Uterus (tissue), 4 donors: ENCODE results near the gene ZNF521. TPM values are rescaled to one million over a fixed set of nuclear protein-coding genes. Genes with fewer than 3 reads are reported as not detected.

Source experiments
- DNase-seq, 2 donors: peaks; one replicate each; pipeline ENCODE4 v3.0.0-alpha.2; 2019 to 2020
- H3K27ac ChIP-seq, 2 donors: fragments of 200-600 bp; sonication (generic); 1 replicate in 1 of 2; 2 replicates in 1 of 2; pipeline ENCODE4 v1.5.1; 2016 to 2018
- H3K27me3 ChIP-seq, 2 donors: fragments of 200-600 bp; sonication (generic); one replicate each; pipeline ENCODE4 v1.5.1; 2018 to 2019; ENCODE audit warnings: control low read depth in 1 of 2
- H3K36me3 ChIP-seq, 2 donors: fragments of 200-600 bp; sonication (generic); one replicate each; pipeline ENCODE4 v1.5.1; 2019; ENCODE audit warnings: control low read depth in 1 of 2
- H3K4me1 ChIP-seq, 2 donors: fragments of 200-600 bp; sonication (generic); one replicate each; pipeline ENCODE4 v1.5.1; 2018 to 2019; ENCODE audit warnings: control low read depth in 1 of 2
- H3K4me3 ChIP-seq, 2 donors: fragments of 200-600 bp; sonication (generic); 1 replicate in 1 of 2; 2 replicates in 1 of 2; pipeline ENCODE4 v1.5.1; 2018 to 2019; ENCODE audit warnings: mild to moderate bottlenecking in 1 of 2
- H3K9me3 ChIP-seq, 2 donors: fragments of 200-600 bp; sonication (generic); one replicate each; pipeline ENCODE4 v1.5.1; 2019; ENCODE audit warnings: control low read depth in 1 of 2
- CTCF ChIP-seq, 4 experiments: fragments of 200-600 bp in 2 of 4; fragments of 450-650 bp in 2 of 4; sonication (generic) in 2 of 4; IDR thresholded peaks; one replicate each; pipeline ENCODE4 v1.5.1; 2016 to 2019; ENCODE audit warnings: antibody characterized with exemption in 4 of 4, mild to moderate bottlenecking in 2 of 4, moderate library complexity in 1 of 4
- POLR2A ChIP-seq, 2 donors: fragments of 450-650 bp; IDR thresholded peaks; one replicate each; pipeline ENCODE4 v1.6.1; 2016; ENCODE audit warnings: antibody characterized with exemption in 2 of 2, mild to moderate bottlenecking in 1 of 2, moderate library complexity in 1 of 2
- intact Hi-C: fragments of 100-400 bp; cut with DNase I; formaldehyde crosslinking; loops from one replicate; pipeline ENCODE4 v1.15.1; 2023; ENCODE audit warnings: low total_unique reads
- total RNA-seq, 4 donors: library from RNA; depleted of rRNA in 3 of 4; stranded (reverse); fragments of >200 nt in 3 of 4; gene quantifications; one replicate each; pipeline versions ENCODE4 v1.1.0 to v1.2.4, GENCODE V29; 2014 to 2023
- donor health status: DM: yes; HTN: yes; CAD: no.

ZNF521 gene
- total RNA-seq, 4 donors from 2014 or later, result 47.4 to 116 (median 72.8) TPM

GRCh38 chr18:25164848-25165811, 186.8 kb downstream of the ZNF521 start:
- DNase-seq, result no peak
- H3K9me3 ChIP-seq, result no peaks in the 10 kb centered on the region
- intact Hi-C loops, result no loop called here
- TF ChIP-seq CTCF (IDR thresholded peaks at IDR 0.05) (peak in 1 of 4 experiments; percentile 9), POLR2A (IDR thresholded peaks at IDR 0.05) (no peak)
- peak overlapping the region; percentile 42 to 46 for H3K27ac ChIP-seq
- no peaks in the 10 kb centered on the region for H3K36me3 ChIP-seq
- peak overlapping the region; percentile 7 to 27 for H3K4me3 ChIP-seq
- no peaks in the 10 kb centered on the region for H3K27me3 ChIP-seq
- H3K4me1 ChIP-seq, result no peaks in the 10 kb centered on the region

GRCh38 chr18:25164211-25164847, 187.6 kb downstream of the ZNF521 start:
- intact Hi-C loops, result no loop called here
- Histone ChIP-seq H3K27ac (peak overlapping the region; percentile 42 to 46), H3K4me3 (peak overlapping the region; percentile 7 to 27)

GRCh38 chr18:25153426-25153825, 198.5 kb downstream of the ZNF521 start:
- no peaks in the 10 kb centered on the region for H3K4me1 ChIP-seq
- no peak overlapping the region for H3K27ac ChIP-seq
- H3K27me3 ChIP-seq, result no peaks in the 10 kb centered on the region
- no peaks in the 10 kb centered on the region for H3K36me3 ChIP-seq
- no peak for DNase-seq
- intact Hi-C loops, result no loop called here
- no peak overlapping the region for H3K4me3 ChIP-seq
- H3K9me3 ChIP-seq, result no peaks in the 10 kb centered on the region
- no peak for TF ChIP-seq CTCF (IDR thresholded peaks at IDR 0.05)

More at GRCh38 chr18:25164211-25164847, 187.6 kb downstream of the ZNF521 start:
- DNase-seq, result no peak
- Histone ChIP-seq H3K4me1 (no peaks in the 10 kb centered on the region), H3K9me3 (no peaks in the 10 kb centered on the region), H3K36me3 (no peaks in the 10 kb centered on the region), H3K27me3 (no peaks in the 10 kb centered on the region)
- TF ChIP-seq CTCF (IDR thresholded peaks at IDR 0.05) (no peak), POLR2A (IDR thresholded peaks at IDR 0.05) (no peak)

GRCh38 chr18:25147877-25148488, 204.0 kb downstream of the ZNF521 start:
- Histone ChIP-seq H3K9me3 (no peaks in the 10 kb centered on the region), H3K4me3 (no peak overlapping the region), H3K4me1 (no peaks in the 10 kb centered on the region), H3K27me3 (no peaks in the 10 kb centered on the region), H3K36me3 (no peaks in the 10 kb centered on the region), H3K27ac (no peak overlapping the region)
- intact Hi-C loops, result no loop called here
- DNase-seq, result no peak
- TF ChIP-seq POLR2A (IDR thresholded peaks at IDR 0.05), result no peak
- TF ChIP-seq CTCF (IDR thresholded peaks at IDR 0.05), result no peak
